Measurements from ENCODE around the gene LHB.

Gene LHB

GRCh38 chr19:49010453-49010852 lies 6.4 kb downstream of the LHB start:
- DNase-seq (ENCODE audit: low read depth) = no peak

DNA sequence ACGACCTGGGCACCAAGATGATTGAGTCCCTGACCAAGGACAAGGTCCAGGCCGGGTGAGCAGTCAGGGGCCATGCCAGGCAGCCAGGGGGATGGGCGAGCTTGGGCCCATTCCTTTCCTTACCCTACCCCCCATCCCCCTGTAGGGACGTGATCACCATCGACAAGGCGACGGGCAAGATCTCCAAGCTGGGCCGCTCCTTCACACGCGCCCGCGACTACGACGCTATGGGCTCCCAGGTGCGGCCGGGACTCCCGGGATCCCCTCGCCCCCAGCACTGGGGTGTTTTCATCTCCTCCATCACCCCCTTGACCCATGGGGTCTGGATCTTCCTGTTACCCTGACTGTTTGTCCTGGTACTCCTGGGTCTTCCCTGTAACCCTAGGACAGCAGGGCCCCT lies 7.1 kb downstream of the LHB start:
- no peak for DNase-seq (ENCODE audit: low read depth)

DNA sequence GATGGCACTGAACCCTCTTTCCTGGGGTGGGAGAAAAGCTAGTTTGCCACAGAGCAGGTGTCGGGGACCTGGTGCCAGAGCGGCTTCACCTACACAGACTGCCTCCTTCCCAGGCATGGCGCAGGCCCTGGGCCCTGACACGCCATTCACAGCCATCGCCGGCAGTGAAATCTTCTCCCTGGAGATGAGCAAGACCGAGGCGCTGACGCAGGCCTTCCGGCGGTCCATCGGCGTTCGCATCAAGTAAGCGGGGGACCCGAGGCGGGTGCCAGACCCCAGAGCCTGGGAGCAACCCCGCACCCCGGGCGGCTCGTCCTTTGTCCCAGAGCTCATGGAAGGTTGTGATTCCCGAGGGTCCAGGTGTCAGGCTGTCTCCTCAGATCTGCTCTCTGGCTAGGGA lies 10.0 kb downstream of the LHB start:
- no peak for DNase-seq (ENCODE audit: low read depth)

DNA sequence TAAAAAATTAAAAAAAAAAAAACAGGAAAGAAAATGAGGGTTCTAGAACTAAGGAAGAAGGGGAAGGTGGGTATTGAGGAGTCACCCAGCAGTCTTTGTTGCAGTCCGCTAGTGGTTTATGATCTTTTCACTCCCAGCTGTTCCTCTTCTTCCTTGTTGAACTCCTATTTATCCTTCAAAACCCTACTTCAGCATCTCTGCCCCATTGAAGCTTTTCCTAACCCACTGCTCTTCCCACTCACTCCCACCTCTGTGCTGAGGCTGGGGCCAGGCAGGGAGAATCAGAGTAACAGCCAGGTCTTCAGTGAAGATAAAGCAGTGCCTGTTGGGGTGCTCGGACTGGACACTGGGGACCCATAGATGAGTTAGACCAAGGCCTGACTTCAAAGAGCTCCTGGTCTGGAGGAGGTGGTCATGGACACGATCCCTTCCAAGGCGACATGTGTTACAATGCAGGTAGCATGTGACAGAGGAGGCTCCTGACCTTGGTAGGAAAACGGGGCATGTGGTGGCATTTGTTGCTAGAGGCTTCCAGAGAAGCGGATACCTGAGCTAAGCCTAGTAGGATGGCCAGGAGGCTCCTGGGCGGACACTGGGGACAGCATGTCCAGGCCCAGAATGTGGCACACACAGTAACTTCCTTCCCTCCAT lies 11.8 kb downstream of the LHB start:
- no peak for DNase-seq (ENCODE audit: low read depth)

- DNase-seq (ENCODE audit: low read depth) = no peak
Measured at GRCh38 chr19:49004133-49004532, 12.8 kb downstream of the LHB start.

- peak; percentile 46 for DNase-seq (ENCODE audit: low read depth)
Measured at GRCh38 chr19:48999481-49000325, 17.2 kb downstream of the LHB start.

GRCh38 chr19:48997972-48998371 lies 18.9 kb downstream of the LHB start:
- no peak for DNase-seq (ENCODE audit: low read depth)

GRCh38 chr19:48994035-48994386 lies 22.9 kb downstream of the LHB start:
- no peak for DNase-seq (ENCODE audit: low read depth)

DNA sequence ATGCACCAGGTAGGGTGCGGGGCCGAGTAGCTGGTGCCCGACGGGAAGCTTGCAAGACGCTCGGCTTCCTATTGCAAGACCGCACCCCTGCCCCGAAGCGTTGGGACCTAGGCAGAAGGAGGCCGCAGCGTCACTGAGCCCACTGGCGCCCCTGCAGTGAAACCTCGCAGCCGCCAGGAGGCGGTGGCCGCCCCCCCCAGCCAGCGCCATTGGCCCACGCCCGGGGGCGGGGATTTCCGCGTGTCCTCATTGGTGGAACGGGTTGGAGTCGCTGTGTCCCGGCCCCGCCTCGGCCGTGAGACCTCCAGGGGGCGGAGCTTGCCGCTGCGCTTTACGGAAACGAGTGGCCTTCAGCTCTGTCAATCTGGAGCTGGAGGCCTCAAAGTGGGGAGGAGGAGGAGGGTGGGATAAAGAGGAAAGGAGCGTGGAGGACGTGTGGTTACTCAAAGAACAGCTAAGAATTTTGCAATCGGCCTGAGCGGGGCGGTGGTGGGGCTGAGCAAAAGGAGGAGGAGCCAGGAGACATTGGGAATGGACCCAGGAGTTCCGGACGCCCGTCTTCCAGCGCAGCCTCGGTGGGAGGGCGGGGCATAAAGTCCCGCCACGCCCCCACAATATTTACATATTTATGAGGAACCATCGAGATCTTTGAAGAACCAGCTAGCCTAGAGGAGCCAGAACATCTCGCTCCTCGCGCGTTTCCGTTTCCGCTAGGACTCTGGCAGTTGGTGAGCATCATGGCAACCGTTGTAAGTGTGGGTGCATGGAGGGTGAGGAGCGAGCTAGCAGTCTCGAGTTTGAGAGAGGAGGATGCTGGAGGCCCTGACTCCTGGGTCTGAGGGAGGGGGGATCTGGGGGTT lies 23.5 kb downstream of the LHB start, which contains the start of the genes GYS1 and RUVBL2:
Gene GYS1, minus strand, starts transcription at position 135 of the 860 bp plus-strand sequence. CDS start 197 bp downstream, outside the sequence.
Gene RUVBL2, plus strand, starts transcription at position 713 of the 860 bp plus-strand sequence. Its CDS starts 25 bp downstream, at position 738.
- DNase-seq (ENCODE audit: low read depth) = peak; percentile 98

- no peak for DNase-seq (ENCODE audit: low read depth)
Measured at GRCh38 chr19:48992581-48993174, 24.2 kb downstream of the LHB start.

GRCh38 chr19:48991873-48992580 lies 24.9 kb downstream of the LHB start:
- DNase-seq (ENCODE audit: low read depth) = no peak

DNA sequence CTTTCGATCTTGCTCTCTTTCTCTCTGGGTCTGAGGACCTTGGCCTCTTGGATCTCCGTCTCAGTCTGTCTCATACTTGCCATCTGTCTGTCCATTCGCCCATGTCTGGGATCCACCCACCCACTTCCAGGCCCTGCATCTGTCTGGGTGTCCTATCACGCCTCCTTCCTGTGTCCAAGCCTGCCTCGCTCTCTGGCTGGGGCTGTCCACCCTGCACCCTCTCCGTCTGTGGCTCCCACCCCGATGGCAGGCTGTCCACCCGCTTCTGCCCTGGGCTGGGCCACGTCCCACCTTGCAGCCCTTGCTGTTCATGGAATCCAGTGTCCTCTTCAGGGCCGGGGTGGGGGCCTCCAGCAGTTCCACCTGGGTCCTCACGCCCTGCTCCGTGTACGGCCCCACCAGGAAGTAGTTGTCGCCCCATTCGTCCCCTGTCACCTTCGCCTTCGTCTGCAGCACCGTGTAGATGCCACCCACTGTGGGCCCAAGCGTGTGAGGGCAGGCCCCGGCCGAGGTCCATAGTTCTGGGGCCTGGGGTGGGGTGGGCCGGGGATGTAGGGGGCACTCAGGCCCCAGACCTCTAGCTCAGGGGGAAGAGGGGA lies 25.8 kb downstream of the LHB start:
- no peak for DNase-seq (ENCODE audit: low read depth)

DNA sequence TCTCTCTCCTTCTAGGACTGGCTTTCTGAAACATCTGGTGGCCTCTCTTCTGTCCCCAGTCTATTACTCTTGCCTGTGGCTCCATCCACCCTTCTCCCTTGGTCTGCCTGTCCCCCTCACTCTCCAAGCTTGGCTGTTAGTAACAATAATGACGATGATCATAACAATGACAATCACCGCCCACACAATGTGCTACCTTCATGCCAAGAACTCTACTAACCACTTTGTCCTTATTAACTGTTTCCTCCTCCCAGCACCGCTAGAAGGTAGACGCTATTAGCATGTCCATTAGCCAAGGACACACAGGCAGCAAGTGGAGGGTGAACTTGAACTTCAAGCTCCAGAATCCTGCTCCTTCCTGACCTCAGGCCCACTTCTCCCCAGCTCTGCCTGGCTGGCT lies 26.5 kb downstream of the LHB start:
- no peak for DNase-seq (ENCODE audit: low read depth)

GRCh38 chr19:48989701-48990291 lies 27.1 kb downstream of the LHB start:
- DNase-seq (ENCODE audit: low read depth) = no peak

DNA sequence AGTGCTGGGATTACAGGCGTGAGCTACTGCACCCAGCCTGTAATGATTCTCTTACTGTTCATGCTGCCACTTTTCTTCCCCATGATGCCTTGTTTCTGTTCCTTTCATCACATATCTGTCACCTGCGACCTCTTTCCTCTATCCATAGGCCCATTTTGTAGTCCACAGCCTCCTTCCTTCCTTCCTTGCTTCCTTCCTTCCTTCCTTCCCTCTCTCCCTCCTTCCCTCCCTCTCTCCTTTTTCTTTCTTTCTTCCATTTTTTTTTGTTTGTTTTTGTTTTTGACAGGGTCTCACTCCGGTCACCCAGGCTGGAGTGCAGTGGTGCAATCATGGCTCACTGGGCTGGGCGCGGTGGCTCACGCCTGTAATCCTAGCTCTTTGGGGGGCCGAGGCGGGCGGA lies 28.0 kb downstream of the LHB start:
- DNase-seq (ENCODE audit: low read depth) = no peak

DNA sequence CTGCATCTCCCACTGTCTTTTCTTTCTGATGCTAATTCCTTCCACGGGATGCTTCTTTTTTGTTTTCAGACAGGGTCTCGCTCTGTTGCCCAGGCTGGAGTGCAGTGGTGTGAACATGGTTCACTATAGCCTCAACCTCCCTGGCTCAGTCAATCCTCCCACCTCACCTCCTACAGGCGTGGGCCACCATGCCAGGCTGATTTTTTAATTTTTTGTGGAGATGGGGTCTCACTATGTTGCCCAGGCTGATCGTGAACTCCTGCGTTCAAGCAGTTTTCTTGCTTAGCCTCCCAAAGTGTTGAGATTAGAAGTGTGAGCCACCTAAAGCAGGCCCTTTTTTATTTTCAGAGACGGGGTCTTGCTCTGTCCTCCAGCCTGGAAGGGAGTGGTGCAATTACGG lies 28.6 kb downstream of the LHB start:
- DNase-seq (ENCODE audit: low read depth) = no peak

DNA sequence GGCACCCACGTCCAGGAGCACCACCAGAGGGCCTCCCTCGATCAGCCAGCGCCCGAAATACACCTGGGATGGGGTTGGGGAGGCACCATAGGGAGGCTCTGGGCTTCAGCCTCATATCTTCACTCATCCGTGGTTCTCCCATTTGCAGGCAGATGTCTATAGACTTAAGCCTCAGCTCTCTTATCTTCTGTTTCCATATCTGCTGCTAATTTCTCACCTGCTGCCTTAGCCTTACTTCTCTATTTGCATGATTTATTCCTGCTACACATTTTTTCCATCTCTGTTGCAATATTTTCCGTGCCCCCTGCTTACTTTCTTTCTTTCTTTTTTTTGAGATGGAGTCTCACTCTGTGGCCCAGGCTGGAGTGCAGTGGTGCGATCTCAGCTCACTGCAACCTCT lies 29.6 kb downstream of the LHB start:
- no peak for DNase-seq (ENCODE audit: low read depth)

DNA sequence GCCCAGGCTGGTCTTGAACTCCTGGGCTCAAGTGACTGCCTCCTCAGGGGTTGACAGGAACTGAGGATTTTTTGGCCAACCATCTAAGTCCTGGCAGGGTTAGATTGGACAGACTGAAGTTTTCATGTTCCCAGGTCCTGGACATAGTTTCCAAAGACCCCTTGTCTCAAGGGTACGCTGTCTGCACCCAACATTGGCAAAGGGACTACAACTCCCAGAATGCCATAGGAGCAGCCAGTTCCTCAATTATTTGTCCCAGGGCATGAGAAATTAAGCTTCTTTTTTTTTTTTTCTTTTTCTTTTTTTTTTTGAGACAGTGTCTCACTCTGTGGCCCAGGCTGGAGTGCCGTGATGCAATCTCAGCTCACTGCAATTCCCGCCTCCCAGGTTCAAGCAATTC lies 30.7 kb downstream of the LHB start:
- no peak for DNase-seq (ENCODE audit: low read depth)

DNA sequence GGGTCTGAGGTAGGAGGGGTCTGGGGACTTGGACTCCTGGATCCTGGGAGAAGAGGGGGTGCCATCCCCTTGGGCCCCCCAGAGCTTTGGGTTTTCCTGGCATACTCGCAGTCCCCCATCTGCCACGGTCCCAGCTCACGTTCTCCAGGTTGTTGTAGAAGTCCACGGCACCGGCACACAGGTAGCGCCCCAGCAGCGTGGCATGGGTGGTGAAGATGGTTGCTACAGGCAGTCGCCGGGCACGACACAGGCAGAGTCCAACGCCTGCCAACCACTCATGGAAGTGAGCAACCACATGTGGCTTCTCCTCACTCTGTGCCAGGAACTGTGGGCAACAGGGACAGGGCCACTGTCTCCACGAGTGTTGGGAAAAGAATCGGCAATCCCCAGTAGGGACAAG lies 31.2 kb downstream of the LHB start:
- no peak for DNase-seq (ENCODE audit: low read depth)

GRCh38 chr19:48982280-48982679 lies 34.6 kb downstream of the LHB start:
- no peak for DNase-seq (ENCODE audit: low read depth)

- no peak for DNase-seq (ENCODE audit: low read depth)
Measured at GRCh38 chr19:48977061-48977460, 39.8 kb downstream of the LHB start.
